C4-2B (cell line): ENCODE results near the gene ARHGAP18.

Source experiments
- ZFX ChIP-seq: fragments of 450-650 bp; IDR thresholded peaks from 2 replicates; pipeline ENCODE4 v1.6.1; 2017
- TF ChIP-seq, protein P1 (sequence below): fragments of 450-650 bp; conservative IDR thresholded peaks from 2 replicates; pipeline ENCODE4 v1.5.1; 2017; ENCODE audit warnings: mild to moderate bottlenecking

DNA sequence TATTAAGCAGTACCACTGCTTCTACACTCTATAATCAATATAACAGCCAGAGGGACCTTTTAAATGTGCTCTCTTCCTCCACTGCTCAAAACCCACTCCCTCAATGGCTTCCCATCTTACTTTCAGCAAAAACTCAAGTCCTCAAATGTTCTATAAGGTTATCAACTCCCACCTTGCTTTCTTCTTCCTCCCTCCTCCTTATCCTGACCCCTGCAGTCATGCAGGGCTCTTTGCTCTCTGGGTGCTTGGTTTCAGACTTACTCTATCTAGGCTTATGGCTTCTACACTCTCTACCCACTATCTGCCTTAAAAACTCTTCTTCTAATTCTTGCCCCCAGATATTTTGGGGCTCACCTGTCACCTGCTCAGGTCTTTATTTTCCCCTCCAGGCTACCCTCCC lies 5.3 kb downstream of the ARHGAP18 start:
- TF ChIP-seq, protein P1, sequence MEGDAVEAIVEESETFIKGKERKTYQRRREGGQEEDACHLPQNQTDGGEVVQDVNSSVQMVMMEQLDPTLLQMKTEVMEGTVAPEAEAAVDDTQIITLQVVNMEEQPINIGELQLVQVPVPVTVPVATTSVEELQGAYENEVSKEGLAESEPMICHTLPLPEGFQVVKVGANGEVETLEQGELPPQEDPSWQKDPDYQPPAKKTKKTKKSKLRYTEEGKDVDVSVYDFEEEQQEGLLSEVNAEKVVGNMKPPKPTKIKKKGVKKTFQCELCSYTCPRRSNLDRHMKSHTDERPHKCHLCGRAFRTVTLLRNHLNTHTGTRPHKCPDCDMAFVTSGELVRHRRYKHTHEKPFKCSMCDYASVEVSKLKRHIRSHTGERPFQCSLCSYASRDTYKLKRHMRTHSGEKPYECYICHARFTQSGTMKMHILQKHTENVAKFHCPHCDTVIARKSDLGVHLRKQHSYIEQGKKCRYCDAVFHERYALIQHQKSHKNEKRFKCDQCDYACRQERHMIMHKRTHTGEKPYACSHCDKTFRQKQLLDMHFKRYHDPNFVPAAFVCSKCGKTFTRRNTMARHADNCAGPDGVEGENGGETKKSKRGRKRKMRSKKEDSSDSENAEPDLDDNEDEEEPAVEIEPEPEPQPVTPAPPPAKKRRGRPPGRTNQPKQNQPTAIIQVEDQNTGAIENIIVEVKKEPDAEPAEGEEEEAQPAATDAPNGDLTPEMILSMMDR = no peak
- no peak for TF ChIP-seq ZFX
